Liver (tissue), 9 donors: Measurements from ENCODE around the gene PSMB10. TPM values are rescaled to one million over a fixed set of nuclear protein-coding genes. Genes with fewer than 3 reads are reported as not detected.

Experiments used
- DNase-seq: peaks from one replicate; pipeline ENCODE4 v3.0.0-alpha.2; 2017; ENCODE audit warnings: low spot score
- H3K27ac ChIP-seq, 2 donors: one replicate each; pipeline ENCODE4 v1.7.0; 2013; ENCODE audit warnings: inconsistent platforms in 2 of 2, low read length in 2 of 2, control low read depth in 1 of 2, low read depth in 1 of 2, mild to moderate bottlenecking in 1 of 2
- H3K27me3 ChIP-seq, 4 donors: one replicate each; pipeline versions ENCODE4 v1.6.1 to v1.7.0; 2013; ENCODE audit warnings: low read length in 3 of 4, inconsistent platforms in 1 of 4, mild to moderate bottlenecking in 1 of 4, moderate library complexity in 1 of 4; ENCODE audit not compliant: control insufficient read depth in 4 of 4, insufficient read depth in 4 of 4
- H3K36me3 ChIP-seq, 4 donors: one replicate each; pipeline versions ENCODE4 v1.6.1 to v1.7.0; 2013; ENCODE audit warnings: low read length in 3 of 4, mild to moderate bottlenecking in 3 of 4, low read depth in 1 of 4, moderate library complexity in 1 of 4; ENCODE audit not compliant: control insufficient read depth in 4 of 4, insufficient read depth in 3 of 4
- H3K4me1 ChIP-seq, 4 donors: one replicate each; pipeline versions ENCODE4 v1.6.1 to v1.7.0; 2013; ENCODE audit warnings: low read length in 3 of 4, mild to moderate bottlenecking in 3 of 4, moderate library complexity in 1 of 4; ENCODE audit not compliant: control insufficient read depth in 4 of 4, insufficient read depth in 4 of 4
- H3K4me3 ChIP-seq, 3 donors: one replicate each; pipeline versions ENCODE4 v1.6.1 to v1.7.0; 2013; ENCODE audit warnings: low read length in 3 of 3, control low read depth in 1 of 3, low read depth in 1 of 3, mild to moderate bottlenecking in 1 of 3
- H3K9ac ChIP-seq, 2 donors: one replicate each; pipeline ENCODE4 v1.7.0; 2013; ENCODE audit warnings: low read length in 2 of 2, mild to moderate bottlenecking in 2 of 2, moderate library complexity in 2 of 2, control low read depth in 1 of 2, low read depth in 1 of 2
- H3K9me3 ChIP-seq, 4 donors: one replicate each; pipeline versions ENCODE4 v1.6.1 to v1.7.0; 2013; ENCODE audit warnings: low read length in 3 of 4; ENCODE audit not compliant: control insufficient read depth in 4 of 4
- ATF3 ChIP-seq: IDR thresholded peaks from 2 replicates; pipeline ENCODE4 v1.6.1; 2016; ENCODE audit warnings: antibody characterized with exemption
- CTCF ChIP-seq: fragments of 150-350 bp; IDR thresholded peaks from 2 replicates; pipeline ENCODE4 v1.5.1; 2017; ENCODE audit warnings: improper control_type of control experiment, low read depth, low read length; ENCODE audit not compliant: missing input control
- EGR1 ChIP-seq, 2 donors: IDR thresholded peaks; 2 replicates each; pipeline ENCODE4 v1.6.1; 2016 to 2018; ENCODE audit warnings: antibody characterized with exemption in 2 of 2, low read depth in 2 of 2
- FOXA1 ChIP-seq: IDR thresholded peaks from 2 replicates; pipeline ENCODE4 v1.6.1; 2016; ENCODE audit warnings: antibody characterized with exemption
- FOXA2 ChIP-seq: IDR thresholded peaks from 2 replicates; pipeline ENCODE4 v1.6.1; 2016; ENCODE audit warnings: antibody characterized with exemption
- GABPA ChIP-seq, 2 donors: IDR thresholded peaks in 1 of 2; conservative IDR thresholded peaks in 1 of 2; 2 replicates each; pipeline ENCODE4 v1.6.1; 2016; ENCODE audit warnings: antibody characterized with exemption in 2 of 2, mild to moderate bottlenecking in 1 of 2, moderate library complexity in 1 of 2
- HNF4A ChIP-seq, 2 donors: conservative IDR thresholded peaks; 2 replicates each; pipeline ENCODE4 v1.6.1; 2016; ENCODE audit warnings: antibody characterized with exemption in 2 of 2, mild to moderate bottlenecking in 2 of 2
- HNF4G ChIP-seq: IDR thresholded peaks from 2 replicates; pipeline ENCODE4 v1.6.1; 2016; ENCODE audit warnings: antibody characterized with exemption
- JUND ChIP-seq, 2 donors: IDR thresholded peaks; 2 replicates each; pipeline ENCODE4 v1.6.1; 2016; ENCODE audit warnings: antibody characterized with exemption in 2 of 2
- NR2F2 ChIP-seq: IDR thresholded peaks from 2 replicates; pipeline ENCODE4 v1.6.1; 2016; ENCODE audit warnings: antibody characterized with exemption
- RAD21 ChIP-seq, 2 donors: IDR thresholded peaks; 2 replicates each; pipeline ENCODE4 v1.6.1; 2016; ENCODE audit warnings: antibody characterized with exemption in 2 of 2, mild to moderate bottlenecking in 2 of 2
- REST ChIP-seq: IDR thresholded peaks from 2 replicates; pipeline ENCODE4 v1.6.1; 2016; ENCODE audit warnings: antibody characterized with exemption, mild to moderate bottlenecking
- RXRA ChIP-seq, 2 donors: IDR thresholded peaks; 2 replicates each; pipeline ENCODE4 v1.6.1; 2017 to 2018; ENCODE audit warnings: antibody characterized with exemption in 2 of 2, mild to moderate bottlenecking in 1 of 2
- SP1 ChIP-seq: IDR thresholded peaks from 2 replicates; pipeline ENCODE4 v1.6.1; 2018; ENCODE audit warnings: antibody characterized with exemption, mild to moderate bottlenecking
- TAF1 ChIP-seq: conservative IDR thresholded peaks from 2 replicates; pipeline ENCODE4 v1.6.1; 2016; ENCODE audit warnings: antibody characterized with exemption, mild to moderate bottlenecking
- YY1 ChIP-seq: IDR thresholded peaks from 2 replicates; pipeline ENCODE4 v1.6.1; 2016; ENCODE audit warnings: antibody characterized with exemption, mild to moderate bottlenecking
- WGBS: extraction: QIAGEN DNeasy Blood & Tissue Kit; methylation state at CpG from one replicate; pipeline ENCODE4 v1.1.7; 2013; 5-methylcytosine and 5-hydroxymethylcytosine counted together
- polyA plus RNA-seq, 2 donors: library from polyadenylated mRNA; stranded (reverse) in 1 of 2; unstranded in 1 of 2; fragments of 200-250 nt in 1 of 2; fragments of >200 nt in 1 of 2; fragmentation: Nextera tagmentation in 1 of 2; extraction: Ambion mirVana in 1 of 2; gene quantifications; one replicate each; pipeline versions ENCODE4 v1.2.1 to v1.2.3, GENCODE V29; 2013 to 2015
- total RNA-seq, 2 donors: library from RNA; depleted of rRNA; stranded (reverse); fragments of >200 nt; gene quantifications; one replicate each; pipeline ENCODE4 v1.2.3, GENCODE V29; 2014
- TF ChIP-seq, protein P1 (sequence below): IDR thresholded peaks from 2 replicates; pipeline ENCODE4 v1.6.1; 2016; ENCODE audit warnings: antibody characterized with exemption
- TF ChIP-seq, protein P2 (sequence below): IDR thresholded peaks from 2 replicates; pipeline ENCODE4 v1.6.1; 2016; ENCODE audit warnings: antibody characterized with exemption
- donor health status: healthy.
- donor health status: healthy.
- donor health status: healthy.
- donor health status: healthy.
- donor health status: healthy.

PSMB10 gene
- total and polyA plus RNA-seq, 4 donors = 24.8 to 48.2 (median 32.3) TPM

DNA sequence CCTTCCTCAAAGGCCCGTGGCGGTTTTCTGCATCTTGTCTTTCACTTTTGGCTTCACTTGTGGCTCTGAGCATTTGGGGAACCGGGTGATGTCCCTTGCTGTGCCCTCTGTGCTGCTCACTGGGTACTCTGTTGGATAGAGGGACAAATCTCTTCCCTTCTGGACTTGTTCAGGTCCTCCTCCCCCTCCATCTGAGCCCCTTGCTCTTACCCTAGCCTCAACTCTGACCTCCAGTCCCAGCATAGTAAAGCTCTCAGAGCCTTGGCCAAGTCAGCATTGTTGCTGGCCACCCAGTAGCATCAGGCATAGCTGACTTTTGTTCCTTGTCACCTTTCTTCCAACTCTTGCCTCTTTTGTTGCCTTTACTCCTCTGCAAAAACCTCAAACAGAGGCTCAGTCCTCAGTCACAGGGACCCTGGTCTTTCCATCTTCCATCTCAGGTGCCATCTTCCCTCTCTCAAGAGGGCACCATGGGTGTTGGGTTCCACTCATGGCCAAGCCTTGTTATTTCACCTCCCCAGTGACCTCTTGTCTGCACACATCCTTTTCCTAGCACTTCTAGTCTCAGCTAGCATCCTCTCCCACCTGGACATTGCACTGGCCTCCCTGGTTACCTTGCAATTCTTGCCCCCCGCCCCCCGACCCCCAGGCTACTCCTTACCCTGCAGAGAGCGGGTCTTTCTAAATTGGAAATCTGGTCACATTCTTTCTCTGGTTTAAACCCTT is 393 bp upstream of the PSMB10 start:
- H3K36me3 ChIP-seq = peaks cover 2 to 15% (median 8%) of the 10 kb centered on the region in 4 donors
- 46% methylated on average over 6 of the region's 6 CpGs for WGBS
- TF ChIP-seq HNF4A (conservative IDR thresholded peaks at IDR 0.05) (no peak), NR2F2 (peak; percentile 17)

DNA sequence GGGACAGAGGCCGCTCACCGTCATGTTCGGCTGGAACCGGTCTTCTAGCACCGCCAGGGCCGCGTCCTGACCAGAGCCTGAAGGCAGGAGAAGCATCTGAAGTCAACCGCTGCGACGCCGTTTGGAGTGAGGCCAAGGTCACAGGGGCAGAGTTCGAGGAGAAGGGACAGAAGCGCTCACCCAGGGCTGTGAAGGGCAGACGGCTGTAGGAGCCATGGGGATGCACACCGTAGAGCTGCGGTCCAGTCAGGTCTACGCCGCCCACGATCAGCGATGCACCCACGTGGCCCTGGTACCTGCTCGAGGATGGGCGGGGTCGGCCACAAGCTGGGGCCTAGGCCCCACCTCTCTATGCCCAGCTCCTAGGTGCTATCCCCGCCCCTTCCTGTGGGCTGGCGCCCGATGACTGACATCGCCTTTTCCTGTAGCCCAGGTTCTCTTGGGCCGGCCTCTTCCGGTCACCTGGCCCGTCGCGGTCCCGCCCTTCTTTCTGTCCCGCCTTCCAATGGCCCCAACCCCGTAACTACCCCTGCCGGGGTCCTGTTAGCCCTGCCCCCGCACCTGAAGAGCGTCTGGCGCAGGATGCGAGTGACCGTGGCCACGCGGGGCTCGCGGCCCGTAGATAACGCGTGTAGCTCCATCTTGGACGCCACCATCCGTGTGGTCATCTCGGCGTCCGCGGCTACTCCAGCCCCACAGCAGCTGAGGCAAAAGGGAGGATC is 1.1 kb downstream of the PSMB10 start:
- Histone ChIP-seq H3K9ac (peak overlapping the region; percentile 84 to 90), H3K36me3 (peaks cover 0 to 18% (median 8%) of the 10 kb centered on the region in 4 donors), H3K9me3 (no peaks in the 10 kb centered on the region), H3K27me3 (no peaks in the 10 kb centered on the region), H3K4me1 (peaks cover 4 to 34% (median 25%) of the 10 kb centered on the region in 4 donors), H3K4me3 (peak overlapping the region; percentile 65 to 93 (median 78)), H3K27ac (peak overlapping the region; percentile 87 to 96)
- TF ChIP-seq, protein P1, sequence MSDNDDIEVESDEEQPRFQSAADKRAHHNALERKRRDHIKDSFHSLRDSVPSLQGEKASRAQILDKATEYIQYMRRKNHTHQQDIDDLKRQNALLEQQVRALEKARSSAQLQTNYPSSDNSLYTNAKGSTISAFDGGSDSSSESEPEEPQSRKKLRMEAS = no peak
- TF ChIP-seq NR2F2 (peak; percentile 71), ATF3 (no peak), JUND (IDR thresholded peaks at IDR 0.05) (no peak), HNF4G (no peak), EGR1 (IDR thresholded peaks at IDR 0.05; ENCODE audit: low read depth in 2 of 2) (peak in 1 of 2 donors; percentile 78), HNF4A (conservative IDR thresholded peaks at IDR 0.05) (peak in 1 of 2 donors; percentile 15), FOXA1 (no peak), FOXA2 (no peak), RXRA (IDR thresholded peaks at IDR 0.05) (peak; percentile 34 to 63), SP1 (peak; percentile 74), REST (peak; percentile 80), GABPA (IDR thresholded peaks at IDR 0.05 in 1 of 2, conservative IDR thresholded peaks at IDR 0.05 in 1 of 2) (peak; percentile 74 to 93), RAD21 (IDR thresholded peaks at IDR 0.05) (peak; percentile 39 to 41), CTCF (no peak), TAF1 (no peak), YY1 (peak; percentile 94)
- TF ChIP-seq, protein P2, sequence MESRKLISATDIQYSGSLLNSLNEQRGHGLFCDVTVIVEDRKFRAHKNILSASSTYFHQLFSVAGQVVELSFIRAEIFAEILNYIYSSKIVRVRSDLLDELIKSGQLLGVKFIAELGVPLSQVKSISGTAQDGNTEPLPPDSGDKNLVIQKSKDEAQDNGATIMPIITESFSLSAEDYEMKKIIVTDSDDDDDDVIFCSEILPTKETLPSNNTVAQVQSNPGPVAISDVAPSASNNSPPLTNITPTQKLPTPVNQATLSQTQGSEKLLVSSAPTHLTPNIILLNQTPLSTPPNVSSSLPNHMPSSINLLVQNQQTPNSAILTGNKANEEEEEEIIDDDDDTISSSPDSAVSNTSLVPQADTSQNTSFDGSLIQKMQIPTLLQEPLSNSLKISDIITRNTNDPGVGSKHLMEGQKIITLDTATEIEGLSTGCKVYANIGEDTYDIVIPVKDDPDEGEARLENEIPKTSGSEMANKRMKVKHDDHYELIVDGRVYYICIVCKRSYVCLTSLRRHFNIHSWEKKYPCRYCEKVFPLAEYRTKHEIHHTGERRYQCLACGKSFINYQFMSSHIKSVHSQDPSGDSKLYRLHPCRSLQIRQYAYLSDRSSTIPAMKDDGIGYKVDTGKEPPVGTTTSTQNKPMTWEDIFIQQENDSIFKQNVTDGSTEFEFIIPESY = no peak
- 2% methylated on average over 55 of the region's 55 CpGs for WGBS
- peak; percentile 90 for DNase-seq

More for the DNA sequence above, 393 bp upstream of the PSMB10 start:
- H3K9me3 ChIP-seq = no peaks in the 10 kb centered on the region
- no peaks in the 10 kb centered on the region for H3K27me3 ChIP-seq
- DNase-seq = no peak
- H3K9ac ChIP-seq = peak overlapping the region; percentile 84 to 90
- peaks cover 4 to 45% (median 32%) of the 10 kb centered on the region in 4 donors for H3K4me1 ChIP-seq
- H3K27ac ChIP-seq = peak overlapping the region; percentile 87 to 96
- peak overlapping the region; percentile 65 to 93 (median 78) for H3K4me3 ChIP-seq
